Measurements from ENCODE around the gene ATG7. TPM values are rescaled to one million over a fixed set of nuclear protein-coding genes. Genes with fewer than 3 reads are reported as not detected.

The ATG7 gene
- total RNA-seq, 1 donor = 97.9 TPM

DNA sequence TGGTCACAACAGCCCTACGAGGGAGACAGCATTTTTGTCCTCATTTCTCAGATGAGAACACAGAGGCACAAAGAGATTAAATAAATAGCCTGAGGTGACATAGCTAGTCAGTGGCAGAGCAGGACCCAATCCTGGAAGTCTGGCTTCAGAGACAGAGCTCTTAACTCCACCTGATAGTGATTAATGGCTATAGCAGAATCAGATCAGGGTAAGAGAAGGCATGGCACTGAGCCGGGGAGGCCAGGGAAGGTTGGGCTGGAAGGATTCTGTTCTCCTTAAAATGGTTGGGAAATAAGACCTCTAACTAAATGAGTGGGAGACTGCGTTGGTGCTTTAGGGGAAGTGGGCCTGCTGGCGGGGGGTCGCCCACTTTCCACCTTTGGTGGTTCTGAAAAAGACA lies 267.0 kb downstream of the ATG7 start:
- DNase-seq (ENCODE audit: low read depth) = no peak
- TF ChIP-seq, protein P1, sequence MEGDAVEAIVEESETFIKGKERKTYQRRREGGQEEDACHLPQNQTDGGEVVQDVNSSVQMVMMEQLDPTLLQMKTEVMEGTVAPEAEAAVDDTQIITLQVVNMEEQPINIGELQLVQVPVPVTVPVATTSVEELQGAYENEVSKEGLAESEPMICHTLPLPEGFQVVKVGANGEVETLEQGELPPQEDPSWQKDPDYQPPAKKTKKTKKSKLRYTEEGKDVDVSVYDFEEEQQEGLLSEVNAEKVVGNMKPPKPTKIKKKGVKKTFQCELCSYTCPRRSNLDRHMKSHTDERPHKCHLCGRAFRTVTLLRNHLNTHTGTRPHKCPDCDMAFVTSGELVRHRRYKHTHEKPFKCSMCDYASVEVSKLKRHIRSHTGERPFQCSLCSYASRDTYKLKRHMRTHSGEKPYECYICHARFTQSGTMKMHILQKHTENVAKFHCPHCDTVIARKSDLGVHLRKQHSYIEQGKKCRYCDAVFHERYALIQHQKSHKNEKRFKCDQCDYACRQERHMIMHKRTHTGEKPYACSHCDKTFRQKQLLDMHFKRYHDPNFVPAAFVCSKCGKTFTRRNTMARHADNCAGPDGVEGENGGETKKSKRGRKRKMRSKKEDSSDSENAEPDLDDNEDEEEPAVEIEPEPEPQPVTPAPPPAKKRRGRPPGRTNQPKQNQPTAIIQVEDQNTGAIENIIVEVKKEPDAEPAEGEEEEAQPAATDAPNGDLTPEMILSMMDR (IDR thresholded peaks at IDR 0.05; ENCODE audit: insufficient read depth, low read length) = no peak
- H3K4me3 ChIP-seq (ENCODE audit: low read depth, low read length) = no peak overlapping the region

DNA sequence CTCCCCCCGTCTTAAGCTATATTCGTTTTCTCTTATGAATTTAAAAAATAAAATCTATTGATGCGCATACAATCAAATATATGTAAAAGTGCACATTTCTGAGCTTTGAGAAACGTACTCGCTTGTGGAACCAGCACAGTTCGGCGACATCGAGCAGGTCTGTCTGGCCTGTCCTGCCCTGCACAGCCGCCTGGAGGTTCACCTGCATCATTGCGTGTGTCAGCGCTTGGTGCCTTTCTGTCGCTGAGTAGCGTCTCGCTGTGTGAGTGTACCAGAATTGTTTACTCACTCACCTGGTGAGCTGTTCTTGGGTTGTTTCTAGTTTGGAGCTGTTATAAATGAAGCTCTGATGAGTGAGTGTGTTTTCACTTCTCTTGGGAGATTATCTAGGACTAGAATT lies 267.5 kb downstream of the ATG7 start:
- no peak for DNase-seq (ENCODE audit: low read depth)
- TF ChIP-seq, protein P1 (IDR thresholded peaks at IDR 0.05; ENCODE audit: insufficient read depth, low read length) = no peak
- H3K4me3 ChIP-seq (ENCODE audit: low read depth, low read length) = no peak overlapping the region

DNA sequence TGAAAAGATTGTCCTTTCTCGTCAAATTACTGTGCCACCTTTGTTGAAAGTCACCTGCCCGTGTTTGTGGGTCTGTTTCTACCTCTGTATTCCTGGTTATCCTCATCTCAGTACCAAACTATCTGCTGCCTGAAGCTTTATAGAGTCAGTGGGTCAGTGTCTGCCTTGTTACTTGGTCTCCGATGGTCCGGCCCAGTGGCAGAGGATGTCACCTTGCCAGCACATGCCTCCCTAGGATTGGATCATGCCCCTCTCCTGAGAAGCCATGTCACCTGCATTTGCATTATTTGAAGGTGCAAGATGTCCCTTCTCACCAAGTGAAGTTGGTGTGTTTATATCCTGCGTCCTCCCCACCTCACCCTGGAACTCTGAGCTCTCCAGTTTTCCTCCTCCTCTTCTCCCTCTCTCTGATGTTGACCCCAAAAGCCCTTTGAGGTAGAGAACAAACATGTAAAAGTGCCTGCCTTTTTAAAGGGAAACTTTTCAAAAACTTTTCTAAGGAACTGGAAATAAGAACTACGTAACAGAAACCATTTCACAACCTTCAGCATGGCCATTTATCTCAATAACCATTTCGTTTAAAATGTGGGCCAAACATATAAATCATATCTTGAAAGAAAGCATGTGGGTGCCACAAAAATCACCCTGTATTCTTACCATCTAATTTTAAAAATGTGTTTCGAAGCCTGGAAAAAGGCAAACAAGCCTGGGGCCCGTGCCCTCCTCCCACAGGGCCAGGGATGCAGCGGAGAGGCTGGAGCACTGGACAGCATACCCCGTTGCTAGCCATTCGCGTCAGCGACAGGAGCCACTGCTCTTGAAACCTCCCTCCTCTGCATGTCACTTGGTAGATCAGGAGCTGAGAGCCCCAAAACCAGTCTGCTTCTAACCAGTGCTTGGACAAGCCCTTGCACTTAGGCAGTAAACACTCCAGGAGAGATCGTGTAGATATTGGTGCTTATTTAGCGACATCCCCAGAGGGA lies 269.4 kb downstream of the ATG7 start:
- DNase-seq (ENCODE audit: low read depth) = peak; percentile 51
- TF ChIP-seq, protein P1 (IDR thresholded peaks at IDR 0.05; ENCODE audit: insufficient read depth, low read length) = no peak
- no peak overlapping the region for H3K4me3 ChIP-seq (ENCODE audit: low read depth, low read length)

DNA sequence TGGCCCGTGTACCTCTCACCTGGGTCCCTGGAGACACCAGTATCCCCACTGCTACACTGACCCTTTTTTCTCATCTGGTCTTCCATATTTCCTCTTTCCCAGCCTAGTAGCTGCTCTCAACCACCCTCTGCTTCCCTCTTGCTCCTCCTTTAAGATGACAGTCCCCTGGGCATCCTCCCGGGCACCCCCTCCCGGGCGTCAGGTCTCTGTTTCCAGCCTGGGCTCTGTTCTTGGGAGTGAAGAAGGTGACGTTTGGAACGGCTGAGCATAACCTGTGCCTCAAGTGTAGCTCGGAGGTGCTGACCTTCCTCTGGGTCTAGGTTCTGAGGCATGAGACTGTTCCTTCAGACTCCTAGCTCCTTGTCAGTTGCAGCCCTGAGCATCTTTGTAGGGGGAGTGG lies 270.4 kb downstream of the ATG7 start:
- DNase-seq (ENCODE audit: low read depth) = no peak
- TF ChIP-seq, protein P1 (IDR thresholded peaks at IDR 0.05; ENCODE audit: insufficient read depth, low read length) = no peak
- no peak overlapping the region for H3K4me3 ChIP-seq (ENCODE audit: low read depth, low read length)

DNA sequence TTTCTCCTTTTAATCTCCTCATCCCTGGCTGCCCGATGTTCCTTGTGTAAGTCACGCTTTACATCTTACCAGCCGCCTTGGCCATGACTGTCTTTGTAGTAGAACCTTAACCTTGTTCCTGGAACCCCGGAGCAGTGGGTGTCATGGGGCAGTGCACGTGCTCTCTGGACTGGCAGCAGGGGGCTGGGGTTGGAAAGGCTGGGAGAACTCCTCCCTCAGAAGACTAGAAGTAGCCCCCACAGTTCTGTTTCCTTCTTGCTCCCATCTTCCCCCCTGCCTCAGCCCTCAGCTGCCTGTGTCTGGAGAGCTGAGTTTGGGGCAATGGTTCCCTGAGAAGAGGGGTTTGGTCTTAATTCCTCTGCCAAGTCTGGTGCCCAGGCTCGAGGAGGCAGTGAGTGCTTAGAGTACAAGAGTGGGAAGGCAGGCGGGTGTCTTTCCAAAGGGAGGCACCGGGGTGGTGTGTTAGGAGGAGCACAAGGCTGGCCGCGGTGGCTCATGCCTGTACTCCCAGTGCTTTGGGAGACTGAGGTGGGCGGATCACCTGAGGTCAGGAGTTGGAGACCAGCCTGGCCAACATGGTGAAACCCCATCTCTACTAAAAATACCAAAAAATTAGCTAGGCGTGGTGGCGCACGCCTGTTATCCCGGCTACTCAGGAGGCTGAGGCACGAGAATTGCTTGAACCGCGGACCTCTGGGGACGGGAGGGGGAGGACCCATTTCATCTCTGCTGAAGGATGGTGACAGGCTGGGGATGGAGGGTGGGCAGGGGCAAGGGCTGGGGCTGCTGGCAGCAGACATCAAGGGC lies 271.1 kb downstream of the ATG7 start:
- no peak for DNase-seq (ENCODE audit: low read depth)
- H3K4me3 ChIP-seq (ENCODE audit: low read depth, low read length) = no peak overlapping the region
- TF ChIP-seq, protein P1 (IDR thresholded peaks at IDR 0.05; ENCODE audit: insufficient read depth, low read length) = no peak

DNA sequence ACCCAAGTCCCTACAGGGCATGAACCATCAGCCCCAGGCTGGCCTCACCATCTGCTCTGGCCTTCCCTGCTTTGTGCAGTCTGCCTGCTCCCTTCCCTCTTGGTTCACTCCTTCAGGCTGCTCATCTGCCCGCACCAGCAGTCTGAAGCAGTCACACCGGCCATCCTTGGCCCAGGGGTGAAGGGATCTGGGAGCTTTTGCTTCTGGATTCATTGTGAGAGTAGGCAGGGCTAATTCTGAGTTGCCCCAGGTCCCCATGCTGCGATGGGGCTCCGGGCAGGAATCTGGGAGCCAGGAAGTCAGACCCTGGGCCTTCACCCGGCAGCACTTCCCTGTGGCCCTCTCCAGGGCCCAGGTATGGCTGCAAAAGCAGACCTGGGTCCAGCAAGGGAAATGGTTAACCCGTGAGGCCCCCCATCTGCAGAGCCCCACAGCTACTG lies 271.8 kb downstream of the ATG7 start:
- TF ChIP-seq, protein P1 (IDR thresholded peaks at IDR 0.05; ENCODE audit: insufficient read depth, low read length) = no peak
- no peak overlapping the region for H3K4me3 ChIP-seq (ENCODE audit: low read depth, low read length)
- no peak for DNase-seq (ENCODE audit: low read depth)
